Measurements from ENCODE around the gene AKR1B15. TPM values are rescaled to one million over a fixed set of nuclear protein-coding genes. Genes with fewer than 3 reads are reported as not detected.

The AKR1B15 gene
- total and polyA plus RNA-seq, 2 of the 4 experiments (the other 2 are of a cell fraction), result not detected

DNA sequence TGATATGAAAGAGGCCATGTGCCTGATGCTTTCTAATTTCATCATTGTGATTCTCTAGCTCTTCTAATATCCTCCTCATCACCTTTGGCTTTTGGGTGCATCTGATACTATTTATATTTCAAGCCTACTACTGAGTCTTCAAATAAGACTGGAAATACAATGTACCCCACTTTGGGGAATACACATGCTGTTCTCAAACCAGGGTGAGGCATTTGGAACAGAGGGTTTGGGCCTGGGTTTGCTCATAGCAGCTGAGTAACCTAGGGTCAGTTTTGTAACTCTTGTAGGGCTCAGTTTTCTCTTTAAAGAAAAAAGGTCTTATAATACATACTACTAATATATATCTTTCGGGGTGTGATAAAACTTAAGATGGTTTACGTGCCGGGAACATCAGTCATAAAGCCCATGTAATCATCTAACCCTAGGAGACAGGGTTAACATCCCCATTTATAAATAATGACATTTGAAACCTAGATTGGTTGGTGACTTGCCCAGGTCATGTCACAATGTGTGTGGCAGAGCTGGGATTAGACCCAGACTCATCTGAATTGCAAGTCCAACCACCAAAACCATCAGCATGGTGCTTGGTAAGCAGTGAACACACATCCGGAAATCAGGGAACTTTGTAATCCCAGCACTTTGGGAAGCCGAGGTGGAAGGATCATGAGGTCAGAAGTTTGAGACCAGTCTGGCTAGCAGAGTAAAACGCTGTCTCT, 23.0 kb downstream of the AKR1B15 start:
- Histone ChIP-seq H3K4me3 (ENCODE audit: insufficient read depth, low read depth, low read length) (no peak overlapping the region), H2AK5ac (ENCODE audit: low read depth, low read length) (no peak overlapping the region), H4K8ac (ENCODE audit: low read depth in 2 of 2, low read length in 2 of 2) (no peak overlapping the region), H3K4ac (ENCODE audit: low read depth, low read length) (no peak overlapping the region), H4K5ac (ENCODE audit: low read depth, low read length) (no peak overlapping the region), H4K91ac (ENCODE audit: insufficient read depth, low read depth, low read length) (no peak overlapping the region), H2AK9ac (replicated peaks; ENCODE audit: low read depth, low read length, poor library complexity) (no peak overlapping the region), H2BK15ac (ENCODE audit: low read depth, low read length) (no peak overlapping the region), H2BK20ac (ENCODE audit: low read depth, low read length) (no peak overlapping the region), H3K18ac (ENCODE audit: low read depth, low read length) (no peak overlapping the region), H3K79me1 (ENCODE audit: low read depth in 1 of 2, low read length in 2 of 2) (no peaks in the 10 kb centered on the region), H3K9me3 (ENCODE audit: control insufficient read depth, insufficient read depth, low read length) (peaks cover 2% of the 10 kb centered on the region), H3K14ac (replicated peaks; ENCODE audit: low read depth, low read length) (no peak overlapping the region), H3K27ac (ENCODE audit: insufficient read depth, low read length) (no peak overlapping the region), H3K36me3 (ENCODE audit: control insufficient read depth, insufficient read depth, low read length) (no peaks in the 10 kb centered on the region), H2BK120ac (ENCODE audit: low read depth, low read length) (no peak overlapping the region), H3K27me3 (ENCODE audit: control insufficient read depth, insufficient read depth, low read length) (peaks cover 10% of the 10 kb centered on the region), H2AFZ (replicated peaks; ENCODE audit: low read length, poor library complexity) (no peak overlapping the region), H4K20me1 (ENCODE audit: insufficient read depth, low read length) (no peaks in the 10 kb centered on the region), H3K23ac (ENCODE audit: low read depth, low read length) (no peak overlapping the region), H3K9ac (ENCODE audit: low read depth, low read length) (no peak overlapping the region), H3K56ac (ENCODE audit: extremely low read depth, insufficient read depth, low read length) (no peak overlapping the region), H2BK5ac (ENCODE audit: low read depth, low read length, poor library complexity, severe bottlenecking) (no peak overlapping the region), H3K4me2 (ENCODE audit: low read depth, low read length) (no peak overlapping the region), H3K9me1 (ENCODE audit: insufficient read depth, low read length) (no peaks in the 10 kb centered on the region), H3K4me1 (ENCODE audit: control insufficient read depth, insufficient read depth, low read length) (no peaks in the 10 kb centered on the region)
- WGBS, 2 experiments (ENCODE audit: extremely low coverage in 2 of 2, insufficient read length in 1 of 2), result no CpG with 5 or more reads among the region's 6 CpGs
- dilution Hi-C loops (cut with HindIII; ENCODE audit: low sequenced_read_pairs, unreplicated experiment) (no loop called here), intact Hi-C loops (cut with micrococcal nuclease) (no loop called here), in situ Hi-C loops (cut with MboI; ENCODE audit: low sequenced_read_pairs) (no loop called here)
- no TSS peak for BruUV-seq (replicated peaks)
- CTCF ChIA-PET, result interaction anchor here (0.8 kb wide), 1 partner anchor 43 kb away, joined by 3 read pairs; no protein-coding TSS in a partner anchor
- ATAC-seq (ENCODE audit: low read depth) (no peak), DNase-seq (no peak)
- no peak for TF ChIP-seq NFE2L2 (IDR thresholded peaks at IDR 0.05; ENCODE audit: low read depth, low read length)
- TF ChIP-seq RAD21 (IDR thresholded peaks at IDR 0.05; ENCODE audit: low read length), result no peak
- no peak for TF ChIP-seq USF2 (IDR thresholded peaks at IDR 0.05; ENCODE audit: low read depth, low read length)
- no peak for TF ChIP-seq MAFK (IDR thresholded peaks at IDR 0.05; ENCODE audit: low read depth, low read length)
- TF ChIP-seq ELK1 (IDR thresholded peaks at IDR 0.05; ENCODE audit: borderline replicate concordance, low read depth, low read length), result no peak
- no peak for TF ChIP-seq FOS (IDR thresholded peaks at IDR 0.05; ENCODE audit: low read depth, low read length)
- TF ChIP-seq POLR2A (IDR thresholded peaks at IDR 0.05; ENCODE audit: low read depth, low read length), result no peak
- no peak for TF ChIP-seq SMC3 (IDR thresholded peaks at IDR 0.05; ENCODE audit: low read depth, low read length)
- TF ChIP-seq RCOR1 (IDR thresholded peaks at IDR 0.05; ENCODE audit: insufficient replicate concordance, low read length), result no peak
- no peak for TF ChIP-seq CHD1 (IDR thresholded peaks at IDR 0.05; ENCODE audit: low read depth, low read length)
- TF ChIP-seq BHLHE40 (IDR thresholded peaks at IDR 0.05; ENCODE audit: low read depth, low read length), result no peak
- no peak for TF ChIP-seq CEBPB (IDR thresholded peaks at IDR 0.05; ENCODE audit: low read depth, low read length)
- TF ChIP-seq MXI1 (IDR thresholded peaks at IDR 0.05; ENCODE audit: borderline replicate concordance, low read depth, low read length), result no peak
- no peak for TF ChIP-seq RFX5 (IDR thresholded peaks at IDR 0.05; ENCODE audit: low read depth, low read length)
- POLR2A ChIA-PET (ENCODE audit: unreplicated experiment), result no interaction called here
